Stimulated activated CD8-positive, alpha-beta memory T cell treated with anti-CD3 and anti-CD28 coated beads, Interleukin-4, amount 100 ng/mL, for 48 hours (primary cell): ENCODE measurements around the gene TYW1B.
"Not testable (repeated sequence)": the region's sequence is repeated elsewhere in the genome, so short reads cannot be mapped to it uniquely, and the experiment has no call there.

Source experiments
- DNase-seq: peaks from one replicate; pipeline ENCODE4 v3.0.0-alpha.2; 2020

The TYW1B gene

DNA sequence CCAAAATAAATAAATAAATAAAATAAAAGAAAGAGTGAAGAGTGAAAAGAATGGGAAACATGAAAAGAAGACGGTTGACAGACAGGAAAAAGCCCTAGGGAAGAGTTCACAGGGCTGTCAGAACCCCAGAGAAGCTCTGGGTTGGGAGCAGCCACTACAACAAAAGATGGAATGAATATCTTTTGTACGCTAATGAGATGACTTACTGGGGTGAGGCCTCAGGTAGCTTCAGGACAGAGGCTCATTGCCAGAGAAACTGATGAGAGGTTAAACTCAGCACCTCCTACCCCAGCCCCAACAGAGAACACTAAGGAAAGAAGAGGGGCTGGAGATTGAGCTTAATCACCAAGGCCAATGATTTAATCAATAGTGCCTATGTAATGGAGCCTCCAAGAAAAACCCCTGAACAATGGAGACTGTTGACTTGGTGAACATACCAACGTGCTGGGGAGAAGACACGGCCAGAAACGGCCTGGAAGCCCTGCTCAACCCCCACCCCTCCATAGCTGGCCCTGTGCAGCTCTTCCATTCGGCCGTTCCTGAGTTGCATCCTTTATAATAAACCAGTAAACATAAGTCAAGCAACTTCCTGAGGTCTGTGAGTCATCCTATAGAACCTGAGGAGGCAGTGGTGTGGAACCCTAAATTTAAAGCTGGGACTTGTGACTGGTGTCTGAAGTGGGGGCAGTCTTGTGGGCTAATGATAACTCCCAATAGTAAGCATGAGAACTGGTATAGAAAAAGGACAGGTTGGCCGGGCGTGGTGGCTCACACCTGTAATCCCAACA lies 11.4 kb downstream of the TYW1B start:
- not testable (repeated sequence) for DNase-seq

DNA sequence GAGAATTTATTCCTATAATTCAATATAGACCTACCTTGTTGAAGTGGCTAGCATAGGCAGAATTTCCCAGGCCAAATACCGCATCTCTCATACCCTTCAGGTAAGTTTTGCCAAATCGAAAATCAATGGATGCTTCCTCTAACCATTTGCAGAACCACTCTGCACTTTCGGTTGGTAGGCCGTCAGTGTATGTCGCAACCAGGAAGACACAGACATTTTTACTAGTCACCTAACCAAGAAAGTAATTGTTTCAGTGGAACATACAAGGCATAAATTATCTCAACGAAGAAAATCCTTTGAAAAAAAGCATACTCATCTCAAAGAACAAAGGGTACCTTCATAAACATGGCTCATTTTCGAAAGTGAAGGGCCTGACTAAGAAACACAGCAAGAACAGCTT lies 17.6 kb downstream of the TYW1B start:
- not testable (repeated sequence) for DNase-seq

DNA sequence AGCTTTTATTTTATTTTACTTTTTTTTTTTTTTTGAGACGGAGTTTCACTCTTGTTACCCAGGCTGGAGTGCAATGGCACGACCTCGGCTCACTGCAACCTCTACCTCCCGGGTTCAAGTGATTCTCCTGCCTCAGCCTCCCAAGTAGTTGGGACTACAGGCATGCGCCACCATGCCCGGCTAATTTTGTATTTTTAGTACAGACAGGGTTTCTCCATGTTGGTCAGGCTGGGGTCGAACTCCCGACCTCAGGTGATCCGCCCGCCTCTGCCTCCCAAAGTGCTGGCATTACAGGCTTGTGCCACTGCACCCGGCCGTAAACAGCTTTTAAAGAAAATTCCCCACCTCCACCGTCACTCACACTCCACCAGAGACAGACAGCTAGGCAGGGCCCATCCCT lies 19.5 kb downstream of the TYW1B start:
- DNase-seq: not testable (repeated sequence)

DNA sequence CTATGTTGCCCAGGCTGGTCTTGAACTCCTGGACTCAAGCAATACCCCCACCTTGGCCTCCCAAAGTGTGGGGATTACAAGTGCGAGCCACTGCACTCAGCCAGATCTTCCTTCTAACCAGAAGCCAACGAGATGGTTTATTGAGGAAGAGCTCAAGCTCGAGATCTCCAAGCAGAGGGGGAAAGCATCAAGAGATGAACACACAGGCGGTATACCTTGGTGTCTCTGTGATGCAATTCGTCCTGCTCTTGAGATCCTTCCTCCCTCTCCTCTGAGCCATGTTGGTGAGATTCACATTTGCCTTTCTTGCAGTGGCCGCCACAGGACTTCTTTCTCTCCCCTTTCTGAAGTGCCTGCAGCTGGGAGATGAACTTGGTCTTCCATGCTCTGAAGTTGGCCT lies 21.1 kb downstream of the TYW1B start:
- not testable (repeated sequence) for DNase-seq

DNA sequence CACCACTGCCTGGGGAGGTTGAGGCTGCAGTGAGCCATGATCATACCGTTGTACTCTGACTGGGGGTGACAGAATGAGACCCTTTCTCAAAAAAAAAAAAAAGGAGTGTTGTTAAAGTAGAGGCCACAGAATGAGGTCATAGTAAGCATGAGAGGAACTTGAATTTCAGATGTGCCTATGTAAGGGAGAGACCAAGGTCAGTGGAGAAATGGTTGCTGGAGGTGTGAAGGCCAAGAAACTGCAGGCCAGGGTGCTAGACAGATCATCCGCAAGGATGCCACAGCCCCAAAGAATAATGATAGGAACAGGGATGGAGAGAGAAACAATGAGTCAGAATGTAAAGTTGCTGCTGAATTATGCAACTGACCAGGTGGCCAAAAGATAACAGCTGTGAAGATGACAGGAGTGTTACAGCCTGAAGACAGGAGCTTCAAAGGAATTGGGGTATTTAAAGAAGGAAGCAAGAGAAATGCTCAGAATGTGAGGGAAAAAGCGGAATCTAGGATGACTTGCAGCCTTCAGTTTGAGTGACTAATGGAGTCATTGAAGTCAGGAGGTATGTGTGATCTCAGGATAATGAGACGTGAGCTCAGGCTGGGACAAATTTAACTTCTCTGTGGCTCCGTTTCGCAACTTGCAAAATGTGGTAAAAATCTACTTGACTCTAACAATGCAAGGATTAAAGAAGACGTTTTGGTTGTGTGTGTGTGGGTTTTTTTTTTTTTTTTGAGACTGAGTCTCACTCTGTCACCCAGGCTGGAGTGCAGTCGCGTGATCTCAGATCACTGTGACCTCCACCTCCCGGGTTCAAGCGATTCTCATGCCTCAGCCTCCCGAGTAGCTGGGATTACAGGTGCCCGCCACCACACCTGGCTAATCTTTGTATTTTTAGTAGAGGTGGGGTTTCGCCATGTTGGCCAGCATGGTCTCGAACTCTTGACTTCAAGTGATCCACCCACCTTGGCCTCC lies 22.2 kb downstream of the TYW1B start:
- DNase-seq: no peak

DNA sequence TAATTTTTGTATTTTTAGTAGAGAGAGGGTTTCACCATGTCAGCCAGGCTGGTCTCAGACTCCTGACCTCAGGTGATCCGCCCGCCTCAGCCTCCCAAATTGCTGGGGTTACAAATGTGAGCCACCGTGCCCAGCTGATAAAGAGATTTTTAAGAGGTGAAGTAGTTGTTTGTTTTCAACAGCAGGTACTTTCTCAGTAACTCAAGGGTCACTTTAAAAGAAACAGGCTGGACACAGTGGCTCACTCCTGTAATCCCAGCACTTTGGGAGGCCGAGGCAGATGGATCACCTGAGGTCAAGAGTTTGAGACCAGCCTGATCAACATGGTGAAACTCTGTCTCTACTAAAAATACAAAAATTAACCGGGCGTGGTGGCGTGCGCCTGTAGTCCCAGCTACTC lies 24.2 kb downstream of the TYW1B start:
- not testable (repeated sequence) for DNase-seq

DNA sequence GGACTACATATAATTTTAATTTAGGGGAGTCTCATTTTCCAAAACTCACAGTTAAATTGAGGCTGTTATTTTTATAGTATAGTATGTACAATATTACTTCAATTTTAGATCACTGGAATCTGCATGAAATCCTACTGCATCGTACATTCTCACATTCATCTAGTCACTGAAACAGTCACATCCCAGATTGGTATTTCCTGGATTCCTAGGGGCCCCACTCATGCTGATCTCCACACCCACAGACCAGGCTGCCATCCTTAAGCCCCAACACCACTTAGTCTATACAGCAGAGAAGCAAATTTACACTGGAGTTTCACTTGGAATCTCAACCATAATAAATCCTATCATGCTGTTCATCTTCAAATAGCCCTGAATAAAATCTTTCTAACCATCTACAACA lies 26.4 kb downstream of the TYW1B start:
- DNase-seq: not testable (repeated sequence)

DNA sequence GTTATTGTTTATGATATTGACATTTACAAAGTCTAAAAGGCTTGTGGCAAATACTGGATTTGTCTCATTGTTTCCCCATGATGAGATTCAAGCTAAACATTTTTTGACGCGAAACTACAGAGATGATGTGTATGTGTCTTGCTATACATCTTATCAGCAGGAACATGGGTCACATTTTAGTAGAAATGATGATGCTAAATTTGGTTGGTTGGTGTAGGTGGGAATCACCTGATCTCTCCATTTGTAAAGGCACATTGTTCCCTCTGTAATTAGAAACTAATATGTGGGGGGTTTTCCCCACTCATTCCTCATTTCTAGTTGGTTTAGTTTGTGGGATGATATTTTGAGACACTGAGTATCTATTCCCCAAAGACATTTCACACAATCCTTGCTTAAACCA lies 32.6 kb downstream of the TYW1B start:
- DNase-seq: not testable (repeated sequence)

DNA sequence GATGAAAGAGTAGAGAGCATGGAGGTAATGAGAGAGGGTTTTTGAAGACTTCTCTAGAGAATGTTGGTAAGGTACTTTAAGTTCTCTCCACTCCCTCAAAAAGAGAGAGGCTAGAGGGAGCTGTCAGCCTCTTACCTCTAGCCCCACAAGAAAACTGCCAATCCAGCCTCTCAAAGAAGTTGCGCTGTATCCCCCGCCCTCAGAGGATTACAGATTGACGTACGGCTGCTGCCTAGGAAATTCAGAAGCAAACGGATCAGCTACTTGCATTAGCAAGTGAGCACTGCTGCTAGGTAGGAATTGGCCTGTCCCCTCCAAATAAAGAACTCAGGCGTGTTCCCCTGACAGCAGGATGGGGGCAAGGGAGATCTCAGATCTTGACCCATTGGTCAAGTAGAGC lies 34.2 kb downstream of the TYW1B start:
- DNase-seq: no peak

DNA sequence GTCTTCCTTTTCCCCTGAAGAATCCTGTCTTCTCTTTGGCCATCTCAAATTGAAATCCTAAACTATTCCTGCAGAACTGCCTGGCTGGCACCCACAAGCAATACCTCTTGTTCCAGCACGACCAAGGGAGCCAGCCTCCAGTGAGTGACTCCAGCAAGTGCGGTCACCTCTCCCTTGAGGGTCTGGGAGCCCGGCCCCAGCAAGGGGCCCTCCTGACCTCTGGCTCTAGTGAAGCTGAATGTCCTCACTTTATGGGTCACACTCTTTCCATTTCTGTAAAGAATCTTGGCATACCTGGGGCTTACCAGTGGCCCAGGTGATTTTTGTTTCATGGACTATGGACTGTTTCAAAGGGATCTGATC lies 37.3 kb downstream of the TYW1B start:
- DNase-seq: not testable (repeated sequence)

DNA sequence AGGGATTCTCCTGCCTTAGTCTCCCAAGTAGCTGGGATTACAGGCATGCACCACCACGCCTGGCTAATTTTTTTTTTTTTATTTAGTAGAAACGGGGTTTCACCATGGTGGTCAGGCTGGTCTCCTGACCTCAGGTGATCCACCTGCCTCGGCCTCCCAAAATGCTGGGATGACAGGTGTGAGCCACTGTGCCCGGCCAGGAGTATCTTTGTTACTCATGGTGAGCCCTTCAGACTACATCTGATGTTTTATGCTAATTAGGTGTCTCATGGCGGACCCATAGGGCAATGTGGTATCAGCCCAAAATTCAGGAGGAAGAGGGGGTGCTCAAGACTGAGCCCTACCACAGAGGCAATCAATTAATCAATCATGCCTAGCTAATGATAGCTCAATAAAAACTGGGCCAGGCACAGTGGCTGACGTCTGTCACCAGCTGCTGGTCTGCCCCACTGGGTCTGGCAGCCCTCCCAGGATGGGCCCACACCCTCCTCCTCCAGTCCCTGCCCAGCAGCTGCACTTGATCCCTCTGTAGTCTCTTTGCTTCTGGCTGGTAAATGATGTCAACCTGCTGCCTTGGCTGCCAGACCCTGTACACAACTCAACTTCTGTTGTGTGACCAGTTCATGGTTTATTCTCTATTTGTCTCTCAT lies 37.8 kb downstream of the TYW1B start:
- not testable (repeated sequence) for DNase-seq

DNA sequence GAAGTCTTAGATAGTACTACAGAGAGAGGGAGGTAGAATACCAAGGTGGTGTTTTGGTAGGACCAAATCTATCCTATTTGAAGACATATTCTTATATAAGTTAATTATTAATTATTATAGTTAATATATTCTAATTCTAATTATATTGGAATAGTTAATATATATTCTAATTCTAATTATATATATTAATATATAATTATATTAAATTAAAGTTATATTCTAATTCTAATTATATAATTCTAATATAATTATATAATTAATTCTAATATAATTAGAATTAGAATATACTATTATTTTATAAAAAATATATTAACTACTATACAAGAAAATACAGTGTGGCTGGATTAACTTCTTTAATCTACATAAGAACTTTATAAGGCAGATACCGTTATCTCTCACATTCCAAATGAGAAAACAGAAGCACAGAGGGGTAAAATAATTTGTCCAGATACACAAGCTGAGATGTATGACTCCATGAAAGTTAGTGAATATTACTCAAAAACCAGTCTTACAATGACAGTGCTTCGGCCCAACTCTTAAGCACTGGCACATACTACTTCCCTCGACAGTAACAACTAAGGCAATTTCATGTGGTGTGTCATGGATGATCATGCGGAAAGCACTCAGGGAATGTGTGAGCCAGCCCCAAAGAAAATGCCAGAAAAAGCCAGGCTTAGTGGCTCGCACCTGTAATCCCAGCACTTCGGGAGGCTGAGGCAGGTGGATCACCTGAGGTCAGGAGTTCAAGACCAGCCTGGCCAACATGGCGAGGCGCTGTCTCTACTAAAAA lies 42.6 kb downstream of the TYW1B start:
- no peak for DNase-seq

DNA sequence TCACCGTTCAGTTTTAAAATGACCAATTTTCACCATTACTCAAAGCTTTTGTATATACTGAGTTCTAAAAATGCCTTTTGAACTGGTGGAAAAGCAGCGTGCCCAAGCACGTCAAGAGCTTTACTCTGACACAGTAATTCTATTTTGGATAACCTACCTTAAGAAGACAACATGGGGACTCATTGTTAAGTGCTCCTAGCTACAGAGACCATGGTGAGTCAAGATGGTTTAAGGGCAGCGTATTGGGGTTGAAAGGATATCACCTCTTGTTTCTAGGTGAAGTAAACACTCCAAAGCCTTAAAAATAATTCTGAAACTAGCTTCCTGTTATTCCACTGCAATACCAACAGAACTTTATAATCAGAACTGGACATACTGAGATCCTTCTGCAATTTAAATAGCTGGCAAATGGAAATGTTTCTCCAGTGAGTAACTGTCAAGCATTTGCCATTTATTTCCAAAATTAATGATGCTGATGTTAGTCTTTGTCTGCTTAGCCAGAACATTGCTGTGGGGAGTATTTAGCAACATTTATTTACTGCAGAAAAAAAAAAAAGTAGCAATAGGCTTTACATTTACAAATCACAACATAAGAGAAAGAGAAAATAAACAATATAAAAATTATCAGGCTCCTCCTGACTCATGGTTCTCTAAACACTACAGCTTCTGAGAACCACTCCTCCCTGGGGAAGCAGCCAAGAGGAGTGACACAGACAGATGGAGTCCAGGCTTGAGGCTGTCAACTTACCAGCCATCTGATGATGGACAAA lies 44.2 kb downstream of the TYW1B start:
- not testable (repeated sequence) for DNase-seq

DNA sequence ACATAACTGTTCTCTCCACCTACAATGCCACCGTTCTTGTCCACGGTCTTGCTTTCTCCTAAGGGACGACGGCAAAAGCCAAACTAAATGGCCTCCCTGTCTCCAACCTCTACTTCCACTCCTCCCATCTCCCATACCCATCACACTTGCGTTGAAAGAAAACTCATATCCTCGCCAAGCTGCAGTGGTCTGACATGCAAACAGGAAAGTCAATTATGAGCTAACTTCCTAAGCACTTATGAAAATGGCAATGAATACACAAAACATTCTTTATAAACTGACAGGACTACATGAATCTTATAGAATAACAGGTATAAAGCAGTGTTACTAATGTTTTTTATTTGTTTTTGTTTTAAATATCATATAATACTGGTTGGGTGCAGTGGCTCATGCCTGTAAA lies 46.4 kb downstream of the TYW1B start:
- no peak for DNase-seq

DNA sequence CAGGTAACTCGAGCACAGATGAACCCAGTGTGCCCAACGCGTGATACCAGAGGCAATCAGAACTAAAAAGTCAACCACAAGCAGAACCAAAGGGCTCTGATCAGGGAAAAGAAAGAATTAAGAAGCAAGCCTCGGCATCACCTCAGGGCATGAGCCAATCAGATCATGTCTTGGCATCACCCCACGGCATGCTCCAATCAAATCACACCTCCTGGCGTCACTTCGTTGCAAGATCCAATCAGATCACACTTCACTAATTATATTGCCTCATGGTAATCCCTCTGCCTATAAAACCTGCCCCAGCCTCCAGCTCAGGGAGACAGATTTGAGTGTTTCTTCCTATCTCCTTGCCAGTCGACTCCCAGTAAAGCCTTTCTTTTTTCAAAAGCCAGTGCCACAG lies 46.8 kb downstream of the TYW1B start:
- DNase-seq: no peak

DNA sequence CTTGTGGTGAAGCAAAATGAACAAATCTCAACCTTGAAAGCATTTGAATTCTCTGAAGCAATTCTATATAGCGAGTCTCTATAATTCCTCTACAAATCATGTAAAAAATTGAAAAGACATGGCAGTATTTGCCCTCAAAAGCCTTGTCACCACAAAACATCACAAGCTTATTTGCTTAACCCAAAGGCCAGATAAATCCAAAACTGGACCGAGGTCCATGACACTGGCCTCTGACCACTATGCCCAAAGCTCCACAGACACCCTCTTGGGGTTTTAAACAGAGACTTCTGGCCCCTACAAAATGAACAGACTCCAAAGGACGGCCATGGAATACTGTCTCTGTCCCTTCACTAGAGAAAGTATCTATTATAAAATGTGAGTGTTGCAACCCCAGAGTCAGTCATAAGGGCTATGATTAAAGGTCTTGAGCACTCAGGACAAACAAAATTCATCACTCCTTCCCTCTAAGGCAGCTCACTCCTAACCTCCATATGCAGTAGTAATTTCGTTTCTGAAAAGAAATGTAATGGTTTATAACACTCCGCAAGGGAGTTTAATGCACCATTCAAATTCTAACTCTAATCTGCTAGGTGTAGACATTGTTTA lies 47.6 kb downstream of the TYW1B start:
- not testable (repeated sequence) for DNase-seq

DNA sequence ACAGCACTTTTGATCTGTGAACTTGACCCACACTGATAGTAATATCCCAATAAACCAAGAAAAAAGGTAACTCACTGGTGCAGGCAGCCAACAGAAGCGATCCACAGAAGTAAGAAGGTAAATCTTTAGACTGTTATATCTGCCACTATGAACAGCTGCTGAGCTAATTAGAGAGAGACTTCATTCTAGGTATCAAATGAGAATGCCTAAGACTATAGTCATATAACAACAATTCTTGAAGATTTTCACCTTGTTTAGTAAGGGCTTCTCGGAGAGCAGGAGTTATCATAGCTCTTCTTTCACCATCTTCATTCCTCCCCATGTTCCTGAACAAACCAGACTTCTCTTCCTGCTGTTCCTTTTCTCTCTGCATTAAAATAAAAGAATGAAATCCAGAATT lies 50.8 kb downstream of the TYW1B start:
- DNase-seq: not testable (repeated sequence)

DNA sequence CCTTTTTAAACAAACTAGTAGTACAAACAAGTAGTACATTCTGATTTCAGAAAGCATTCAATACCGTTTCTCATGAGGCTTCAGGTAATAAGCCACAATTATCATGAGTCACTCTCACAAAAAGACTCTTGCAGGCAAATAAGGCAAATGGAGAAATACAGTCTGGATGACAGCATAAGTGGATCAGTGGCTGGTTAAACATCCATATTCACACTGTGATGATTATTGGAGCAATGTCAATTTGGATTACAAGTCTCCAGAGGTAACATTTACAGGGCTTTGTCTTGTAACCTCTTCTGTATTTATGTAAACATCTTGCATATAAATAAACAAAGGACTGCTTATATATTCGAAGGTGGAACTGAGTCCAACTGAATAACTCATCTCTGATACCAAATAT lies 55.4 kb downstream of the TYW1B start:
- not testable (repeated sequence) for DNase-seq

DNA sequence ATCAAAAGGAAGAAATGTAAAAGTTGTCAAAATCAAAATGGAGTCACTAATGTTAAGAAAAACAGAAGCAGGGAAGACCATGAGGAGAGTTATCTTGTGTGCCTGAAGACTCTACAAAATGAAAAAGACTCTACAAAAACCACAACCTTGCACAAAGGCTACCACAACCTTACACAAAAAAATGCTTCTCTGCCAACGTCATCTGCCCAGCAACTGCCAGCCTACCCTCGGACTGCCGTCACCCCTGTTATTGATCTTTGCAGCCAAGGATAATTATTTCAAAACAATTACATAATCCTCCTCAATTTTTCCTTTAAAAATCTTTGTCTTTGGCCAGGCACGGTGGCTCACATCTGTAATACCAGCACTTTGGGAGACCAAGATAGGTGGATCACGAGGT lies 61.0 kb downstream of the TYW1B start:
- DNase-seq: not testable (repeated sequence)

DNA sequence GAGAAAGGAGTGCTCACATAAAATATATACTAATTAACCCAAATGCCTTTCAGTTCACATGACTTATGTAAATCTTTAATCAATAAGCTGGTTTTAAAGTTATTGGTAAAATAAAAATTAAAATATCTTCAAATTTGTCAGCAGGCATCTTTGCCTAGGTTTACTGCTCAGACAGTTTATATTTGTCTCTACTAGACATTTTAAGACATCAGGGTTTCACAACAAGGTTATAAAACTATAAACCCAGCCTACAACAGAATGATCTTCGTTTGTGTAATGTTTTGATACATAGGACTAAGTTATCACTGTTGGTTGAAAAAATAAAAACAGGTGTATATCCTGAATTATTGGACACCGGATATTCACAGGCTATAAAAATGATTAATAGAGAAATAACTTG lies 67.4 kb downstream of the TYW1B start:
- no peak for DNase-seq

DNA sequence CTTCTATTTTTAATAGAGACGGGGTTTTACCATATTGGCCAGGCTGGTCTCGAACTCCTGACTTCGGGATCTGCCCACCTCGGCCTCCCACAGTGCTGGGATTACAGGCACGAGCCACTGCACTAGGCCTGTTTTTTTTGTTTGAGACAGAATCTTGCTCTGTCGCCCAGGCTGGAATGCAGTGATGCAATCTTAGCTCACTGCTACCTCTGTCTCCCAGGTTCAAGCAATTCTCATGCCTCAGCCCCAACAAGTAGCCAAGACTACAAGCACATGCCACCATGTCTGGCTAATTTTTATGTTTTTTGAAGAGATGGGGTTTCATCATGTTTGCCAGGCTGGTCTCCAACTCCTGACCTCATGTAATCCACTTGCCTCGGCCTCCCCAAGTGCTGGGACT lies 73.7 kb downstream of the TYW1B start:
- no peak for DNase-seq
